ENCODE results near the gene AHCTF1. TPM values are rescaled to one million over a fixed set of nuclear protein-coding genes. Genes with fewer than 3 reads are reported as not detected.

Gene AHCTF1
- total and polyA plus RNA-seq, 9 of the 15 experiments (the other 6 are each of a cell fraction or from before 2014, with no cell fraction given) = 9.4 to 102 (median 47.6) TPM

DNA sequence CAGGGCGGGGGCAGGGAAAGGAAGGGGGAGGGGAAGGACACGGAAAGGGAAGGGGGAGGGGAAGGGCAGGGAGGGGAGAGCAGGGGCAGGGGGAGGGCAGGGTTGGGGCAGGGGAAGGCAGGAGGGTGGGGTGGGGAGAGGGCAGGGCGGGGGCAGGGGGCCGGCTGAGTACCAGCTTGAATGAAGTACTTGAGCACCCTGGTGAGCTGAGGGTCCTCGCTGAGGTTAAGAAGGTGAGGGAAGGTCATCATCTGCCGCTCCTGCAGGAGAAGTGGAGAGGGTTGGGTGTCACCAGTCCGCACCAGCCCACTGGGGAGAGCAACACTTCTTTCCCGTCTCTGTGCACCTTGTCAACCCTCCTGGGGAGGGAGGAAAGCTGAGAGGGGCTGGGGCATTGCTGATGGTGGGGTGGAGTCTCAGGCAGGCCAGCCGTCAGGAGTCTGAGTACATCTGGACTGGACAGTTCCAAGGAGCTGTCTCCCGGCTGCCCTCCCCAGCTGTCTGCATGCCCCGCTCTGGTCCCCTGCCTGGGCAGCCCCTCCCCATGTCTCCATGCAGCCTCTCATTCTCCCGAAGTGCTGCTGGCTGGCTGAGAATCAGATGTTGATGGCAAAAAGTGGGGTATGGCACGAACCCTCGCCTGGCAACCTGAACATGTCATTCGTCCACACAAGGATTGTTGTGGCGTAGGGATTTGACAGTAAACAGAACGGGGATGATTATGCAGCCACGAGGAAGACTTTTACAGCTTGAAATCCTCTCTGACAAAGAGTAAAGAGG is 137.5 kb downstream of the AHCTF1 start:
- H4K20me1 ChIP-seq (replicated peaks; ENCODE audit: control insufficient read depth, insufficient read depth, low read length) = no peaks in the 10 kb centered on the region
- peaks cover 5 to 36% of the 10 kb centered on the region in 2 experiments; a peak in 3 of 5 replicates for H3K4me1 ChIP-seq (replicated peaks in 1 of 2; ENCODE audit: control insufficient read depth in 2 of 2, insufficient read depth in 2 of 2, low read length in 2 of 2)
- DNase-seq (ENCODE audit: extremely low read depth in 1 of 4, low spot score in 3 of 4) = no peak
- CTCF ChIA-PET (ENCODE audit: low intra/inter-chr PET ratio) = no interaction called here
- no peaks in the 10 kb centered on the region for H3K9me1 ChIP-seq (ENCODE audit: control insufficient read depth, insufficient read depth, low read length)
- H3K79me2 ChIP-seq (ENCODE audit: control insufficient read depth, insufficient read depth, low read length) = no peaks in the 10 kb centered on the region
- peaks cover 6 to 69% of the 10 kb centered on the region in 2 experiments for H3K27me3 ChIP-seq (ENCODE audit: control insufficient read depth in 2 of 2, insufficient read depth in 2 of 2, low read length in 2 of 2)
- no peaks in the 10 kb centered on the region for H3K9me3 ChIP-seq (replicated peaks; ENCODE audit: control insufficient read depth, insufficient read depth, low read depth, low read length)
- POLR2A ChIA-PET = interaction anchor here (0.5 to 1.2 kb wide), 3 partner anchors 10 to 199 kb away, joined by 3 to 7 read pairs (median 3); no protein-coding TSS in a partner anchor
- intact Hi-C loops (cut with micrococcal nuclease) = no loop called here
- H3K36me3 ChIP-seq (ENCODE audit: control insufficient read depth, insufficient read depth, low read length) = no peaks in the 10 kb centered on the region
- peak; percentile 38 for ATAC-seq
- no peak for FAIRE-seq
- no TSS peak for BruUV-seq (replicated peaks)
- no peak overlapping the region for H2AFZ ChIP-seq (ENCODE audit: low read depth, low read length)
- peak overlapping the region in 1 of 2 experiments; percentile 42; a peak in 1 of 4 replicates for H3K9ac ChIP-seq (ENCODE audit: insufficient read depth in 1 of 2, low read depth in 2 of 2, low read length in 2 of 2)
- no peak for TF ChIP-seq EGR1 (conservative IDR thresholded peaks at IDR 0.05)
- no peak for TF ChIP-seq ESRRB (CRISPR knock-in tag; IDR thresholded peaks at IDR 0.05; ENCODE audit: borderline replicate concordance)
- TF ChIP-seq FOXJ3 (CRISPR knock-in tag; IDR thresholded peaks at IDR 0.05) = no peak
- TF ChIP-seq, protein P1, sequence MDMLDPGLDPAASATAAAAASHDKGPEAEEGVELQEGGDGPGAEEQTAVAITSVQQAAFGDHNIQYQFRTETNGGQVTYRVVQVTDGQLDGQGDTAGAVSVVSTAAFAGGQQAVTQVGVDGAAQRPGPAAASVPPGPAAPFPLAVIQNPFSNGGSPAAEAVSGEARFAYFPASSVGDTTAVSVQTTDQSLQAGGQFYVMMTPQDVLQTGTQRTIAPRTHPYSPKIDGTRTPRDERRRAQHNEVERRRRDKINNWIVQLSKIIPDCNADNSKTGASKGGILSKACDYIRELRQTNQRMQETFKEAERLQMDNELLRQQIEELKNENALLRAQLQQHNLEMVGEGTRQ (CRISPR knock-in tag; IDR thresholded peaks at IDR 0.05) = no peak
- no peak for TF ChIP-seq FOXM1 (IDR thresholded peaks at IDR 0.05; ENCODE audit: low read depth)
- no peak for TF ChIP-seq FOXM1 (CRISPR knock-in tag; IDR thresholded peaks at IDR 0.05; ENCODE audit: low read depth)
- no peak for TF ChIP-seq ZNF197 (CRISPR knock-in tag; IDR thresholded peaks at IDR 0.05; ENCODE audit: low read depth)
- TF ChIP-seq MTF1 (CRISPR knock-in tag; IDR thresholded peaks at IDR 0.05; ENCODE audit: borderline replicate concordance) = no peak
- no peak for TF ChIP-seq CEBPB (tag; IDR thresholded peaks at IDR 0.05)
- no peak for TF ChIP-seq SP2 (IDR thresholded peaks at IDR 0.05; ENCODE audit: extremely low read depth, low read depth, low read length, poor library complexity, severe bottlenecking)
- no peak for TF ChIP-seq HNRNPH1 (optimal IDR thresholded peaks at IDR 0.05; ENCODE audit: low read depth, low read length)
- TF ChIP-seq IRF2 (CRISPR knock-in tag; IDR thresholded peaks at IDR 0.05) = no peak
- TF ChIP-seq ZBTB8A (IDR thresholded peaks at IDR 0.05; ENCODE audit: partially characterized antibody) = no peak
- TF ChIP-seq XRCC4 (IDR thresholded peaks at IDR 0.05; ENCODE audit: extremely low read depth, insufficient read depth, insufficient read length) = no peak
- no peak for TF ChIP-seq ZNF140 (CRISPR knock-in tag; IDR thresholded peaks at IDR 0.05)
- no peak for TF ChIP-seq POLR3A (IDR thresholded peaks at IDR 0.05; ENCODE audit: borderline replicate concordance, extremely low read depth, insufficient read depth, insufficient read length)
- no peak for TF ChIP-seq ZNF232 (CRISPR knock-in tag; IDR thresholded peaks at IDR 0.05)
- no peak overlapping the region for H3K27ac ChIP-seq (ENCODE audit: extremely low read depth, low read depth, low read length)
- WGBS (ENCODE audit: insufficient coverage, low coverage, missing lambda C conversion rate) = 25% methylated on average over 11 of the region's 18 CpGs
- no peak overlapping the region for H3K4me3 ChIP-seq
- no peak overlapping the region for H3K4me2 ChIP-seq (ENCODE audit: insufficient read depth, low read length)
- in situ Hi-C loops (cut with MboI) = no loop called here

Measured in K562 (cell line).